CD14-positive monocyte (primary cell): ENCODE data around the gene TTC33. TPM values are rescaled to one million over a fixed set of nuclear protein-coding genes. Genes with fewer than 3 reads are reported as not detected.
"Not testable (repeated sequence)": the region's sequence is repeated elsewhere in the genome, so short reads cannot be mapped to it uniquely, and the experiment has no call there.

Experiments
- DNase-seq, 3 donors: peaks; one replicate each; pipeline ENCODE4 v3.0.0-alpha.2; 2011 to 2022
- H2AFZ ChIP-seq: 2 replicates; pipeline ENCODE4 v1.6.0; 2012; ENCODE audit warnings: mild to moderate bottlenecking, low read depth, low read length, inconsistent platforms; ENCODE audit not compliant: insufficient read depth, poor library complexity, severe bottlenecking
- H3K27ac ChIP-seq, 2 donors: 1 replicate in 1 of 2; 2 replicates in 1 of 2; pipeline ENCODE4 v1.5.1; 2012 to 2013; ENCODE audit warnings: low read length in 2 of 2, control low read depth in 1 of 2, inconsistent platforms in 1 of 2, low read depth in 1 of 2, mild to moderate bottlenecking in 1 of 2
- H3K27me3 ChIP-seq, 2 donors: one replicate each; pipeline versions ENCODE4 v1.6.0 to v1.6.1; 2011 to 2013; ENCODE audit warnings: low read length in 2 of 2; ENCODE audit not compliant: control insufficient read depth in 2 of 2, insufficient read depth in 2 of 2
- H3K36me3 ChIP-seq, 2 donors: replicated peaks in 1 of 2; 1 replicate in 1 of 2; 2 replicates in 1 of 2; pipeline versions ENCODE4 v1.5.1 to v1.6.1; 2012 to 2013; ENCODE audit warnings: low read length in 2 of 2, control low read depth in 1 of 2, inconsistent platforms in 1 of 2, mild to moderate bottlenecking in 1 of 2; ENCODE audit not compliant: insufficient read depth in 2 of 2, control insufficient read depth in 1 of 2
- H3K4me1 ChIP-seq, 2 donors: 1 replicate in 1 of 2; 2 replicates in 1 of 2; pipeline versions ENCODE4 v1.5.1 to v1.6.1; 2012 to 2013; ENCODE audit warnings: low read length in 2 of 2, control low read depth in 1 of 2, inconsistent platforms in 1 of 2, mild to moderate bottlenecking in 1 of 2, moderate library complexity in 1 of 2; ENCODE audit not compliant: insufficient read depth in 2 of 2, control insufficient read depth in 1 of 2
- H3K4me2 ChIP-seq: replicated peaks from 2 replicates; pipeline ENCODE3; 2012; ENCODE audit warnings: low read length, moderate library complexity, mild to moderate bottlenecking; ENCODE audit not compliant: poor library complexity, severe bottlenecking; ENCODE audit errors: extremely low read depth
- H3K4me3 ChIP-seq, 3 experiments: fragments of 200-600 bp in 1 of 3; sonication (generic) in 1 of 3; replicated peaks in 1 of 3; 1 replicate in 2 of 3; 2 replicates in 1 of 3; pipeline ENCODE4 v1.5.1; 2011 to 2013; ENCODE audit warnings: low read length in 3 of 3, mild to moderate bottlenecking in 3 of 3, control low read depth in 2 of 3, low read depth in 2 of 3, inconsistent platforms in 1 of 3, moderate library complexity in 1 of 3
- H3K79me2 ChIP-seq: 2 replicates; pipeline ENCODE4 v1.6.0; 2012; ENCODE audit warnings: mild to moderate bottlenecking, control low read depth, inconsistent platforms, low read length, moderate library complexity; ENCODE audit not compliant: insufficient read depth
- H3K9ac ChIP-seq: 2 replicates; pipeline ENCODE4 v1.6.0; 2017; ENCODE audit warnings: low read length, mild to moderate bottlenecking; ENCODE audit not compliant: insufficient read depth, poor library complexity, severe bottlenecking
- H3K9me3 ChIP-seq, 2 donors: replicated peaks in 1 of 2; 1 replicate in 1 of 2; 2 replicates in 1 of 2; pipeline versions ENCODE4 v1.5.1 to v1.6.1; 2012 to 2013; ENCODE audit warnings: low read length in 2 of 2, control low read depth in 1 of 2; ENCODE audit not compliant: control insufficient read depth in 1 of 2, insufficient read depth in 1 of 2
- H4K20me1 ChIP-seq: 2 replicates; pipeline ENCODE4 v1.6.0; 2012; ENCODE audit warnings: mild to moderate bottlenecking, low read length, control low read depth, moderate library complexity; ENCODE audit not compliant: insufficient read depth
- H3K27ac Mint-ChIP-seq, 7 donors: one replicate each; pipeline ENCODE4 v1.8.0; 2020; ENCODE audit warnings: mild to moderate bottlenecking in 7 of 7, mixed read lengths in 7 of 7, moderate library complexity in 6 of 7, inconsistent platforms in 2 of 7
- H3K27me3 Mint-ChIP-seq, 3 donors: one replicate each; pipeline ENCODE4 v1.8.0; 2021 to 2022; ENCODE audit warnings: low read depth in 3 of 3, mild to moderate bottlenecking in 3 of 3, mixed read lengths in 3 of 3, moderate library complexity in 3 of 3, inconsistent platforms in 1 of 3
- H3K36me3 Mint-ChIP-seq, 2 donors: one replicate each; pipeline ENCODE4 v1.8.0; 2020; ENCODE audit warnings: mixed read lengths in 2 of 2, inconsistent platforms in 1 of 2, mild to moderate bottlenecking in 1 of 2
- H3K4me1 Mint-ChIP-seq: one replicate; pipeline ENCODE4 v1.8.0; 2020; ENCODE audit warnings: mild to moderate bottlenecking, mixed read lengths
- H3K4me3 Mint-ChIP-seq, 2 donors: one replicate each; pipeline ENCODE4 v1.8.0; 2020; ENCODE audit warnings: mild to moderate bottlenecking in 2 of 2, mixed read lengths in 2 of 2, moderate library complexity in 1 of 2
- H3K9me3 Mint-ChIP-seq, 7 donors: one replicate each; pipeline ENCODE4 v1.8.0; 2020 to 2022; ENCODE audit warnings: mixed read lengths in 7 of 7, mild to moderate bottlenecking in 6 of 7, moderate library complexity in 6 of 7, inconsistent platforms in 2 of 7
- CTCF ChIP-seq: fragments of 200-600 bp; IDR thresholded peaks from one replicate; pipeline ENCODE4 v1.8.0; 2022; ENCODE audit warnings: antibody characterized with exemption, mild to moderate bottlenecking
- WGBS: methylation state at CpG from one replicate; pipeline ENCODE4 v1.1.5; 2013; ENCODE audit warnings: missing lambda C conversion rate; ENCODE audit not compliant: insufficient coverage; 5-methylcytosine and 5-hydroxymethylcytosine counted together
- intact Hi-C, 2 donors: fragments of 100-400 bp; cut with micrococcal nuclease; formaldehyde crosslinking; loops; one replicate each; pipeline versions ENCODE4 v1.15.0 to v1.15.1; 2023
- polyA plus RNA-seq, 3 donors: library from polyadenylated mRNA; depleted of rRNA in 1 of 3; unstranded in 2 of 3; stranded (reverse) in 1 of 3; fragments of 300-500 nt in 2 of 3; fragments of >200 nt in 1 of 3; fragmentation: Illumina TruSeq in 2 of 3; gene quantifications; 1 replicate in 2 of 3; 2 replicates in 1 of 3; pipeline ENCODE4 v1.2.3, GENCODE V29; 2012 to 2021

Gene TTC33
- polyA plus RNA-seq, 3 donors = 1.5 to 11.7 (median 9.4) TPM

GRCh38 chr5:40796487-40796889 lies 40.7 kb upstream of the TTC33 start:
- peaks cover 23 to 32% of the 10 kb centered on the region in 2 donors for H3K4me1 ChIP-seq
- peak overlapping the region; percentile 80 to 94 (median 87) for H3K4me3 ChIP-seq
- H4K20me1 ChIP-seq = peaks cover 53% of the 10 kb centered on the region
- no CpG with 5 or more reads among the region's 3 CpGs for WGBS
- peak overlapping the region in 1 of 2 donors; percentile 48 for H3K27ac ChIP-seq
- intact Hi-C loops = no loop called here
- DNase-seq = peak; percentile 19 to 71 (median 62)
- H3K9me3 ChIP-seq = no peaks in the 10 kb centered on the region
- Mint-ChIP-seq H3K27me3 (peaks cover 0 to 5% (median 3%) of the 10 kb centered on the region in 3 donors), H3K4me3 (peak overlapping the region; percentile 51 to 60), H3K36me3 (peaks cover 4 to 6% of the 10 kb centered on the region in 2 donors), H3K9me3 (no peaks in the 10 kb centered on the region), H3K4me1 (peaks cover 33% of the 10 kb centered on the region), H3K27ac (peak overlapping the region in 2 of 7 donors; percentile 37 to 41)
- H3K27me3 ChIP-seq = peaks cover 2 to 4% of the 10 kb centered on the region in 2 donors
- H2AFZ ChIP-seq = no peak overlapping the region
- H3K4me2 ChIP-seq = peak overlapping the region; percentile 97
- no peak overlapping the region for H3K9ac ChIP-seq
- H3K79me2 ChIP-seq = peaks cover 65% of the 10 kb centered on the region
- TF ChIP-seq CTCF = no peak
- no peaks in the 10 kb centered on the region for H3K36me3 ChIP-seq

- no CpG with 5 or more reads among the region's 3 CpGs for WGBS
- H3K9me3 ChIP-seq = not testable (repeated sequence)
- H4K20me1 ChIP-seq = peaks cover 70% of the 10 kb centered on the region
Measured at GRCh38 chr5:40794877-40795276, 39.1 kb upstream of the TTC33 start.

DNA sequence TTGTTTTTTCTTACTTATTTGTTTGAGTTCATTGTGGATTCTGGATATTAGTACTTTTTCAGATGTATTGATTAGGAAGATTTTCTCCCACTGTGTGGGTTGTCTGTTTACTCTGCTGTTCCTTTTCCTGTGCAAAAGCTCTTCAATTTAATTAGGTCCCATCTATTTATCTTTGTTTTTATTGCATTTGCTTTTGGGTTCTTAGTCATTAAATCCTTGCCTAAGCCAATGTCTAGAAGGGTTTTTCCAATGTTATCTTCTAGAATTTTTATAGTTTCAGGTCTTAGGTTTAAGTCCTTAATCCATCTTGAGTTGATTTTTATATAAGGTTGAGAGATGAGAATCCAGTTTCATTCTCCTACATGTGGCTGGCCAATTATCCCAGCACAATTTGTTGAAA lies 38.6 kb upstream of the TTC33 start:
- H3K27ac Mint-ChIP-seq, H3K27me3 ChIP-seq, H2AFZ ChIP-seq, H3K4me3 Mint-ChIP-seq, H3K4me2 ChIP-seq, H3K36me3 ChIP-seq, H3K4me3 ChIP-seq, H3K36me3 Mint-ChIP-seq, H3K9me3 ChIP-seq, H3K27ac ChIP-seq, H3K27me3 Mint-ChIP-seq, H3K9ac ChIP-seq, DNase-seq, intact Hi-C loops, H3K9me3 Mint-ChIP-seq: not testable (repeated sequence)
- peaks cover 86% of the 10 kb centered on the region for H3K79me2 ChIP-seq
- peaks cover 27 to 39% of the 10 kb centered on the region in 2 donors for H3K4me1 ChIP-seq
- H4K20me1 ChIP-seq = peaks cover 75% of the 10 kb centered on the region
- peaks cover 47% of the 10 kb centered on the region for H3K4me1 Mint-ChIP-seq

More at GRCh38 chr5:40794877-40795276, 39.1 kb upstream of the TTC33 start:
- intact Hi-C loops, H3K36me3 ChIP-seq, H3K4me2 ChIP-seq, H3K4me3 Mint-ChIP-seq, H3K9ac ChIP-seq, H3K27me3 Mint-ChIP-seq, H3K4me3 ChIP-seq, DNase-seq, H2AFZ ChIP-seq, H3K27me3 ChIP-seq, H3K9me3 Mint-ChIP-seq, H3K36me3 Mint-ChIP-seq, H3K27ac ChIP-seq: not testable (repeated sequence)
- Histone ChIP-seq H3K79me2 (peaks cover 81% of the 10 kb centered on the region), H3K4me1 (peaks cover 25 to 35% of the 10 kb centered on the region in 2 donors)
- Mint-ChIP-seq H3K27ac (peak overlapping the region in 1 of 7 donors; percentile 67), H3K4me1 (peaks cover 43% of the 10 kb centered on the region)

GRCh38 chr5:40792691-40793090 lies 36.9 kb upstream of the TTC33 start:
- not testable (repeated sequence) for H3K27me3 Mint-ChIP-seq
- WGBS = no CpG with 5 or more reads among the region's 10 CpGs
- H3K36me3 Mint-ChIP-seq = peaks cover 9 to 13% of the 10 kb centered on the region in 2 donors

More at GRCh38 chr5:40792691-40793090, 36.9 kb upstream of the TTC33 start:
- peaks cover 22 to 34% of the 10 kb centered on the region in 2 donors for H3K4me1 ChIP-seq
- H3K9ac ChIP-seq, DNase-seq, H3K27ac Mint-ChIP-seq, H3K27me3 ChIP-seq, H3K27ac ChIP-seq, H3K9me3 Mint-ChIP-seq, H3K4me2 ChIP-seq, H3K9me3 ChIP-seq, H3K4me3 ChIP-seq, H2AFZ ChIP-seq, H3K4me3 Mint-ChIP-seq, intact Hi-C loops: not testable (repeated sequence)
- H3K36me3 ChIP-seq = peaks cover 0 to 10% of the 10 kb centered on the region in 2 donors
- H3K79me2 ChIP-seq = peaks cover 100% of the 10 kb centered on the region
- H3K4me1 Mint-ChIP-seq = peaks cover 53% of the 10 kb centered on the region
- H4K20me1 ChIP-seq = peaks cover 91% of the 10 kb centered on the region
